GM19463 (cell line): ENCODE measurements around the gene CTXND2.

ENCODE experiments used
- ATAC-seq: cut with Tn5 transposase; IDR thresholded peaks from one replicate; pipeline ENCODE4 v1.9.1; 2021; ENCODE audit warnings: mild to moderate bottlenecking, moderate library complexity; ENCODE audit not compliant: unreplicated experiment

CTXND2 gene

GRCh38 chr1:150955280-150955679, 68.3 kb downstream of the CTXND2 start:
- ATAC-seq = no peak

GRCh38 chr1:150957666-150958065, 70.7 kb downstream of the CTXND2 start:
- no peak for ATAC-seq

- no peak for ATAC-seq
Observed at GRCh38 chr1:150960646-150961045, 73.7 kb downstream of the CTXND2 start.

- ATAC-seq = no peak
Observed at GRCh38 chr1:150961756-150962155, 74.8 kb downstream of the CTXND2 start.
